Measurements from ENCODE around the gene CST3. TPM values are rescaled to one million over a fixed set of nuclear protein-coding genes. Genes with fewer than 3 reads are reported as not detected.

Gene CST3
- polyA plus RNA-seq, 5 donors: 128 to 220 (median 157) TPM

Other genes starting within 250 kb of the CST3 start
- gene NAPB, start 216.5 kb downstream of the CST3 start, polyA plus RNA-seq (ENCODE audit: insufficient read depth in 1 of 5, insufficient read length in 5 of 5, low replicate concordance in 1 of 5): 10 to 100 TPM; 17.9 to 28.6 (median 22.7) TPM
- gene CSTL1, start 198.3 kb downstream of the CST3 start, polyA plus RNA-seq (ENCODE audit: insufficient read depth in 1 of 5, insufficient read length in 5 of 5, low replicate concordance in 1 of 5): under 1 TPM in 1 of 5 donors, not detected in 4; 0.24 TPM
- not detected for gene CST11, start 185.1 kb downstream of the CST3 start, polyA plus RNA-seq (ENCODE audit: insufficient read depth in 1 of 5, insufficient read length in 5 of 5, low replicate concordance in 1 of 5)
- not detected for gene CST8, start 146.8 kb downstream of the CST3 start, polyA plus RNA-seq (ENCODE audit: insufficient read depth in 1 of 5, insufficient read length in 5 of 5, low replicate concordance in 1 of 5)
- gene CST9L, start 69.5 kb downstream of the CST3 start, polyA plus RNA-seq (ENCODE audit: insufficient read depth in 1 of 5, insufficient read length in 5 of 5, low replicate concordance in 1 of 5): not detected
- gene CST9, start 32.0 kb downstream of the CST3 start, polyA plus RNA-seq (ENCODE audit: insufficient read depth in 1 of 5, insufficient read length in 5 of 5, low replicate concordance in 1 of 5): not detected
- not detected for gene CST4, start 51.1 kb upstream of the CST3 start, polyA plus RNA-seq (ENCODE audit: insufficient read depth in 1 of 5, insufficient read length in 5 of 5, low replicate concordance in 1 of 5)
- gene CST1, start 113.0 kb upstream of the CST3 start, polyA plus RNA-seq (ENCODE audit: insufficient read depth in 1 of 5, insufficient read length in 5 of 5, low replicate concordance in 1 of 5): not detected
- gene CST2, start 188.8 kb upstream of the CST3 start, polyA plus RNA-seq (ENCODE audit: insufficient read depth in 1 of 5, insufficient read length in 5 of 5, low replicate concordance in 1 of 5): under 1 TPM in 1 of 5 donors, not detected in 4; 0.30 TPM
- gene CST5, start 241.8 kb upstream of the CST3 start, polyA plus RNA-seq (ENCODE audit: insufficient read depth in 1 of 5, insufficient read length in 5 of 5, low replicate concordance in 1 of 5): under 1 TPM in 1 of 5 donors, not detected in 4; 0.28 TPM

Measured in right lung (tissue), 5 donors.